HL-60 (cell line): ENCODE data around the gene LGR6.

Experiments used
- TF ChIP-seq, protein P1 (sequence below): IDR thresholded peaks from one replicate; pipeline ENCODE4 v1.5.1; 2011; ENCODE audit warnings: low read length, control low read depth, inconsistent platforms; ENCODE audit not compliant: insufficient read depth
- TF ChIP-seq, protein P2 (sequence below): IDR thresholded peaks from 2 replicates; pipeline ENCODE4 v1.6.1; 2012; ENCODE audit warnings: low read depth; ENCODE audit not compliant: insufficient replicate concordance

GRCh38 chr1:202272103-202272845 is 78.7 kb downstream of the LGR6 start:
- TF ChIP-seq, protein P1, sequence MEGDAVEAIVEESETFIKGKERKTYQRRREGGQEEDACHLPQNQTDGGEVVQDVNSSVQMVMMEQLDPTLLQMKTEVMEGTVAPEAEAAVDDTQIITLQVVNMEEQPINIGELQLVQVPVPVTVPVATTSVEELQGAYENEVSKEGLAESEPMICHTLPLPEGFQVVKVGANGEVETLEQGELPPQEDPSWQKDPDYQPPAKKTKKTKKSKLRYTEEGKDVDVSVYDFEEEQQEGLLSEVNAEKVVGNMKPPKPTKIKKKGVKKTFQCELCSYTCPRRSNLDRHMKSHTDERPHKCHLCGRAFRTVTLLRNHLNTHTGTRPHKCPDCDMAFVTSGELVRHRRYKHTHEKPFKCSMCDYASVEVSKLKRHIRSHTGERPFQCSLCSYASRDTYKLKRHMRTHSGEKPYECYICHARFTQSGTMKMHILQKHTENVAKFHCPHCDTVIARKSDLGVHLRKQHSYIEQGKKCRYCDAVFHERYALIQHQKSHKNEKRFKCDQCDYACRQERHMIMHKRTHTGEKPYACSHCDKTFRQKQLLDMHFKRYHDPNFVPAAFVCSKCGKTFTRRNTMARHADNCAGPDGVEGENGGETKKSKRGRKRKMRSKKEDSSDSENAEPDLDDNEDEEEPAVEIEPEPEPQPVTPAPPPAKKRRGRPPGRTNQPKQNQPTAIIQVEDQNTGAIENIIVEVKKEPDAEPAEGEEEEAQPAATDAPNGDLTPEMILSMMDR = no peak
- TF ChIP-seq, protein P2, sequence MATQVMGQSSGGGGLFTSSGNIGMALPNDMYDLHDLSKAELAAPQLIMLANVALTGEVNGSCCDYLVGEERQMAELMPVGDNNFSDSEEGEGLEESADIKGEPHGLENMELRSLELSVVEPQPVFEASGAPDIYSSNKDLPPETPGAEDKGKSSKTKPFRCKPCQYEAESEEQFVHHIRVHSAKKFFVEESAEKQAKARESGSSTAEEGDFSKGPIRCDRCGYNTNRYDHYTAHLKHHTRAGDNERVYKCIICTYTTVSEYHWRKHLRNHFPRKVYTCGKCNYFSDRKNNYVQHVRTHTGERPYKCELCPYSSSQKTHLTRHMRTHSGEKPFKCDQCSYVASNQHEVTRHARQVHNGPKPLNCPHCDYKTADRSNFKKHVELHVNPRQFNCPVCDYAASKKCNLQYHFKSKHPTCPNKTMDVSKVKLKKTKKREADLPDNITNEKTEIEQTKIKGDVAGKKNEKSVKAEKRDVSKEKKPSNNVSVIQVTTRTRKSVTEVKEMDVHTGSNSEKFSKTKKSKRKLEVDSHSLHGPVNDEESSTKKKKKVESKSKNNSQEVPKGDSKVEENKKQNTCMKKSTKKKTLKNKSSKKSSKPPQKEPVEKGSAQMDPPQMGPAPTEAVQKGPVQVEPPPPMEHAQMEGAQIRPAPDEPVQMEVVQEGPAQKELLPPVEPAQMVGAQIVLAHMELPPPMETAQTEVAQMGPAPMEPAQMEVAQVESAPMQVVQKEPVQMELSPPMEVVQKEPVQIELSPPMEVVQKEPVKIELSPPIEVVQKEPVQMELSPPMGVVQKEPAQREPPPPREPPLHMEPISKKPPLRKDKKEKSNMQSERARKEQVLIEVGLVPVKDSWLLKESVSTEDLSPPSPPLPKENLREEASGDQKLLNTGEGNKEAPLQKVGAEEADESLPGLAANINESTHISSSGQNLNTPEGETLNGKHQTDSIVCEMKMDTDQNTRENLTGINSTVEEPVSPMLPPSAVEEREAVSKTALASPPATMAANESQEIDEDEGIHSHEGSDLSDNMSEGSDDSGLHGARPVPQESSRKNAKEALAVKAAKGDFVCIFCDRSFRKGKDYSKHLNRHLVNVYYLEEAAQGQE = no peak
